Activated T-helper 1 cell treated with anti-CD3 and anti-CD28 coated beads, Interleukin-12 subunit alpha, Interleukin-12 subunit beta, Interleukin-2, Interleukin-4 antibody, amounts not matched to agents 30 ng/mL and 10 ng/mL and 1 ng/mL, durations not matched to agents 14 hours and 24 hours and 36 hours (primary cell): ENCODE data around the gene SCGN. TPM values are rescaled to one million over a fixed set of nuclear protein-coding genes. Genes with fewer than 3 reads are reported as not detected.

Experiments
- DNase-seq: peaks from one replicate; pipeline ENCODE4 v3.0.0; 2021; ENCODE audit warnings: low spot score
- H3K27ac Mint-ChIP-seq: one replicate; pipeline ENCODE4 v1.8.0; 2021; ENCODE audit warnings: mild to moderate bottlenecking, mixed read lengths
- H3K27me3 Mint-ChIP-seq: one replicate; pipeline ENCODE4 v1.8.0; 2022; ENCODE audit warnings: mild to moderate bottlenecking, moderate library complexity, mixed read lengths; ENCODE audit not compliant: insufficient read depth
- H3K36me3 Mint-ChIP-seq: one replicate; pipeline ENCODE4 v1.8.0; 2021; ENCODE audit warnings: low read depth, mixed read lengths
- H3K4me1 Mint-ChIP-seq: one replicate; pipeline ENCODE4 v1.8.0; 2021; ENCODE audit warnings: low read depth, mixed read lengths
- H3K4me3 Mint-ChIP-seq: one replicate; pipeline ENCODE4 v1.8.0; 2021; ENCODE audit warnings: mild to moderate bottlenecking, moderate library complexity, mixed read lengths
- H3K9me3 Mint-ChIP-seq: one replicate; pipeline ENCODE4 v1.8.0; 2021; ENCODE audit warnings: mixed read lengths
- intact Hi-C: fragments of 100-400 bp; cut with micrococcal nuclease; formaldehyde crosslinking; loops from one replicate; pipeline ENCODE4 v1.15.1; 2024
- total RNA-seq: library from RNA; stranded (reverse); gene quantifications from 2 replicates; pipeline ENCODE4 v1.2.3, GENCODE V29; 2022

Gene SCGN
- total RNA-seq, 1 donor from 2014 or later: not detected

DNA sequence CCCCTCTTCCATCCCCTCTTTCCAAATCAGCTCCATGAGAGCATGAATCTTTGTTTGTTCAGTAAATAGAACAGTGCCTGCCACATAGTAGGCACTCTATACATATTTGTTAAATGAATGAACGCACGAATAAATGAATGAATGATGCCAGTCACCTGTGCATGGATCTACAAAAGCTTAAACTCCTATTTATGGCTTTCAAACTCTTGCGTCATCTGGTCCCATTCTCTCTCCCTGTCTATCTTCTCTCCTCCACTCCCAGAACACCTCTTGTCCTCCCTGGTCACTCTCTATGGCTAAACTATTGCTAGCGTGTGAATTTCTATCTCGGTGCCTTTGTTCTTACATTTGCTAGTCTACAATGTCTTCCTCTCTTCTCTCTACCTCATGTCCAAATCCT, 24.8 kb downstream of the SCGN start:
- Mint-ChIP-seq H3K36me3 (no peaks in the 10 kb centered on the region), H3K27me3 (peaks cover 7% of the 10 kb centered on the region), H3K27ac (no peak overlapping the region), H3K4me3 (no peak overlapping the region), H3K9me3 (no peaks in the 10 kb centered on the region), H3K4me1 (no peaks in the 10 kb centered on the region)
- DNase-seq: no peak
- intact Hi-C loops: no loop called here

DNA sequence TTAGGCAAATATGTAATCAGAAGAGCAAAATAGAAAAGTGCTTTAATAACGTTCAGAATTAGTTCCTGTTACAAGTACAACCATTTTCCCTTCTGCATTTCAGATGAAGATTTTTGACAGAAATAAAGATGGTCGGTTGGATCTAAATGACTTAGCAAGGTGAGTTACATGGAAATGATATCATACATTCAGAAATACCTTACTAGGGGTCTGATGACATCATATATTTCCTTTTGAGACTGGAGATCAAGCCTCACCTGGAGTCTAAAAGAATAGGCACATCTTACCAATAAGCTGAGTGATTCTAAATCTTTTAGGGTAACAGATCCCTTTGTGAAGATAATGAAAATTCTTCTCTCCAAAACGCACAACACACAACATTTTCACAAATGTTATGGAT, 29.8 kb downstream of the SCGN start:
- Mint-ChIP-seq H3K4me1 (no peaks in the 10 kb centered on the region), H3K27me3 (peaks cover 8% of the 10 kb centered on the region), H3K9me3 (no peaks in the 10 kb centered on the region), H3K27ac (no peak overlapping the region), H3K4me3 (no peak overlapping the region), H3K36me3 (no peaks in the 10 kb centered on the region)
- DNase-seq: no peak
- intact Hi-C loops: no loop called here

DNA sequence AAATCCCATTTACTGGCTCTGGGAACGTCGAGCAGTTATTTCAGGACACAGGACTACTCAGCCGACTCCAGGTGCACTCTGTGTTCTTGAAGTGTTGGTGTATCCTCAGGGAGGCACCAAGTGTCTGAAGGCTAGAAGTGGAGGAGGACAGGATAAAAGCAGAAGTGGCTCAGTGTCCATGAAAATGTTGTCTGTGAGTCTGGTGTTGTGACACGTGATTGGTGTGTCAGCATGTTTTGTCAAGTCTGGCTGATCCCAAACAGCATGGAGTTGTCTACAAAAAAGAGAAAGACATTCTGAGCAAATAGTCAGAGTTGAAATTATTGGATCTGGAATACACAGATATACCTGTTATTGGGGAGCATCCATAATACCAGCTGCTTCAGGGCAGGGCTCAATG, 30.3 kb downstream of the SCGN start:
- no peaks in the 10 kb centered on the region for H3K9me3 Mint-ChIP-seq
- H3K36me3 Mint-ChIP-seq: no peaks in the 10 kb centered on the region
- intact Hi-C loops: no loop called here
- peaks cover 8% of the 10 kb centered on the region for H3K27me3 Mint-ChIP-seq
- no peaks in the 10 kb centered on the region for H3K4me1 Mint-ChIP-seq
- H3K4me3 Mint-ChIP-seq: no peak overlapping the region
- no peak for DNase-seq
- H3K27ac Mint-ChIP-seq: no peak overlapping the region

GRCh38 chr6:25684565-25684964, 32.5 kb downstream of the SCGN start:
- no peak for DNase-seq
- intact Hi-C loops: no loop called here
- no peaks in the 10 kb centered on the region for H3K4me1 Mint-ChIP-seq
- no peak overlapping the region for H3K27ac Mint-ChIP-seq
- no peaks in the 10 kb centered on the region for H3K36me3 Mint-ChIP-seq
- peaks cover 15% of the 10 kb centered on the region for H3K27me3 Mint-ChIP-seq
- no peak overlapping the region for H3K4me3 Mint-ChIP-seq
- H3K9me3 Mint-ChIP-seq: no peaks in the 10 kb centered on the region

DNA sequence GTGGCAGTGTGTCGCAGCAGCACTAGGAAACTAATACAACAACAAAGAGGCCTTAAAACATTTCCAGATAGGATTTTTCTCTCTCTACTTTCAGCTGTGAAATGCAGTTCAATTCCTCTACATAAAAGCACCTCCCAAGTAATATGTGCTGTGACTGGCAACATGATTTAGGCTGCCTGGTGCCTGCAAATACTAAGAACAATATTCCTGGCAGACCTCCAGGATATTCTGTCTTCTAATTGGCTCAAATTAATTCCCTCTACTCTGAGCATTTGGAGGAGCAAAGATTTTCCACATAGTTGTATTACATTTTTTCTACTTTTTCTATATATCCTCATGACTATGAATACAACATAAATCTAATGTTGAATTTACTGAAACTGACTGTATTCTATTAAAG, 33.2 kb downstream of the SCGN start:
- intact Hi-C loops: no loop called here
- DNase-seq: no peak
- no peaks in the 10 kb centered on the region for H3K4me1 Mint-ChIP-seq
- peaks cover 20% of the 10 kb centered on the region for H3K27me3 Mint-ChIP-seq
- H3K27ac Mint-ChIP-seq: no peak overlapping the region
- H3K4me3 Mint-ChIP-seq: no peak overlapping the region
- H3K36me3 Mint-ChIP-seq: no peaks in the 10 kb centered on the region
- H3K9me3 Mint-ChIP-seq: no peaks in the 10 kb centered on the region

GRCh38 chr6:25685896-25686295, 33.9 kb downstream of the SCGN start:
- DNase-seq: no peak
- H3K4me1 Mint-ChIP-seq: no peaks in the 10 kb centered on the region
- intact Hi-C loops: no loop called here
- no peak overlapping the region for H3K27ac Mint-ChIP-seq
- no peak overlapping the region for H3K4me3 Mint-ChIP-seq
- no peaks in the 10 kb centered on the region for H3K9me3 Mint-ChIP-seq
- peaks cover 21% of the 10 kb centered on the region for H3K27me3 Mint-ChIP-seq
- no peaks in the 10 kb centered on the region for H3K36me3 Mint-ChIP-seq

- no peaks in the 10 kb centered on the region for H3K36me3 Mint-ChIP-seq
- peaks cover 28% of the 10 kb centered on the region for H3K27me3 Mint-ChIP-seq
- H3K4me3 Mint-ChIP-seq: no peak overlapping the region
- H3K27ac Mint-ChIP-seq: no peak overlapping the region
- no peaks in the 10 kb centered on the region for H3K4me1 Mint-ChIP-seq
- intact Hi-C loops: no loop called here
- DNase-seq: no peak
- H3K9me3 Mint-ChIP-seq: no peaks in the 10 kb centered on the region
Observed at GRCh38 chr6:25686856-25687255, 34.8 kb downstream of the SCGN start.

GRCh38 chr6:25689966-25690365, 38.0 kb downstream of the SCGN start:
- no peak for DNase-seq
- H3K4me1 Mint-ChIP-seq: no peaks in the 10 kb centered on the region

GRCh38 chr6:25691894-25692293, 39.9 kb downstream of the SCGN start:
- no peak for DNase-seq
- intact Hi-C loops: no loop called here
- H3K9me3 Mint-ChIP-seq: no peaks in the 10 kb centered on the region
- no peak overlapping the region for H3K4me3 Mint-ChIP-seq
- no peak overlapping the region for H3K27ac Mint-ChIP-seq
- H3K27me3 Mint-ChIP-seq: peaks cover 38% of the 10 kb centered on the region
- H3K4me1 Mint-ChIP-seq: no peaks in the 10 kb centered on the region
- H3K36me3 Mint-ChIP-seq: no peaks in the 10 kb centered on the region

More at GRCh38 chr6:25689966-25690365, 38.0 kb downstream of the SCGN start:
- intact Hi-C loops: no loop called here
- Mint-ChIP-seq H3K27me3 (peaks cover 30% of the 10 kb centered on the region), H3K36me3 (no peaks in the 10 kb centered on the region), H3K9me3 (no peaks in the 10 kb centered on the region), H3K27ac (no peak overlapping the region), H3K4me3 (no peak overlapping the region)

- intact Hi-C loops: no loop called here
- Mint-ChIP-seq H3K4me1 (no peaks in the 10 kb centered on the region), H3K36me3 (no peaks in the 10 kb centered on the region), H3K27ac (no peak overlapping the region), H3K4me3 (no peak overlapping the region), H3K9me3 (no peaks in the 10 kb centered on the region), H3K27me3 (peaks cover 37% of the 10 kb centered on the region)
- DNase-seq: no peak
Observed at GRCh38 chr6:25692472-25692871, 40.5 kb downstream of the SCGN start.

DNA sequence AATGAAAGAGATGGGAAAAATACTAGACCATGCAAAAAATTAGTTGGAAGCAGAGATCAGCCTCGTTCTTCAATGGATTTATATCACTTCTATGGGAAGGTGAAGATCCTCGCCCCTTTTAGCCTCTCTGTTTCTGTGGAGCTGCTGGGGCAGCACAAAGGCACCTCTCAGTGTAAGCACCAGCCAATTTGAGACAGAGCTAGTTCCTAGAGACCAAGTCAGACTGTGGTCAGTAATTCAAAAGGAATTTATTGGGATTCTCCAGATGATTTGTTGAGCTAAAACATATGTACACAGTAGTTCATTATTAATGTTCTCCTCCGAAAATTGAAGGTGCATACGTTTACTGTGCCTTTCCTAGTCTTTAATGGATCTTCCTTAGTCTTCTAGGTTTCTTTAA, 42.4 kb downstream of the SCGN start:
- Mint-ChIP-seq H3K36me3 (no peaks in the 10 kb centered on the region), H3K27me3 (peaks cover 30% of the 10 kb centered on the region), H3K4me1 (no peaks in the 10 kb centered on the region), H3K27ac (no peak overlapping the region), H3K9me3 (no peaks in the 10 kb centered on the region), H3K4me3 (no peak overlapping the region)
- intact Hi-C loops: no loop called here
- DNase-seq: no peak

DNA sequence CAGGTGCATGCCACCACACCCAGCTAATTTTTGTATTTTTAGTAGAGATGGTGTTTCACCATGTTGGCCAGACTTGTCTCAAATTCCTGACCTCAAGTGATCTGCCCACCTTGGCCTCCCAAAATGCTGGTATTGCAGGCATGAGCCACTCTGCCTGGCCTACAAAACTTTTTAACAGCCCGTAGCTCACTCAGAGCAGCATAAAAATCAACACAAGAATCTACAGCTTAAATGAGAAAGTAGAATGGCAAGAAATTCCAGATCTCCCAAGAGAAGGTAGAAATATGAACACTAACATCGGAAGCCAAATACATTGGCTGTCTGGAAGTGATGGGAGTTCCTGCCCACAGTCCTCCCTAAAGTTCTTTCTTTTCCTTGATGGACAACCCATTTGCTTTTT, 43.7 kb downstream of the SCGN start:
- no peak for DNase-seq
- no peak overlapping the region for H3K27ac Mint-ChIP-seq
- H3K27me3 Mint-ChIP-seq: peaks cover 22% of the 10 kb centered on the region
- H3K36me3 Mint-ChIP-seq: no peaks in the 10 kb centered on the region
- H3K4me1 Mint-ChIP-seq: no peaks in the 10 kb centered on the region
- intact Hi-C loops: no loop called here
- H3K9me3 Mint-ChIP-seq: no peaks in the 10 kb centered on the region
- no peak overlapping the region for H3K4me3 Mint-ChIP-seq

DNA sequence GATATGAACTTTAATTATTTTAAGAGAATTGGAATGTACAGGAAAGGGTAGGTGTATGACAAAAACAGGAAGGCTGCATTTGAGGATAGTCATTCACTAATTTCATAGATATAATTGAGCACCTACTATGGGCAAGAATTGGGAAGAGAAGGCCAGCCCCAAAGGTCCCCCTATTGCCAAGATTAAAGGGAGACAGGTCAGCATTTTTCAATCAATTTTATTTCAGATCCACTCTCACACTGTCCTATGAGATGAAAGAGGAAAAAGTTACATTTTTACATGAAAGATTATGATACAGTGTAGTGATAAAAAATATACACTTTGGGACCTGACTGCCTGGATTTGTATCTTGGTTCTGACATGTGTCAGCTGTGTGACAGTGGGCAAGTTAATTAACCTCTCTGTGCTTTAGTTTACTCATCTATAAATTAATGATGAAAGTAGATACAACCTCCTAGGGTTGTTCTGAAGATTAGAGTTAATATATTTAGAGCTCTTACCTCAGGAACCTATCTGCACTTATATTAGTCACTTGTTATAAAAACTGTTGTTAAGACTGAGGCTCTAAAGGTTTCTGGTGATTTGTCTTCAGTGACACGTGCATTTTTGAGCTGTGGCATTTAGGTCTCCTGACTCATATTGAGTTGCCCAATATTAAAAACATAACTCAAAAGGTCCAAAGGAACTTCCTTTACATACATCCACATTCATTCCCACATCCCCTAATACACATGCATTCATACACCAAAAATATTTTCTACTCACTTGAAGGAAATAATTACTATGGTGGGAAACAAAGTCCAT, 45.7 kb downstream of the SCGN start:
- no peak overlapping the region for H3K27ac Mint-ChIP-seq
- H3K36me3 Mint-ChIP-seq: no peaks in the 10 kb centered on the region
- peaks cover 12% of the 10 kb centered on the region for H3K27me3 Mint-ChIP-seq
- no peaks in the 10 kb centered on the region for H3K4me1 Mint-ChIP-seq
- H3K4me3 Mint-ChIP-seq: no peak overlapping the region
- no peaks in the 10 kb centered on the region for H3K9me3 Mint-ChIP-seq
- intact Hi-C loops: no loop called here
- no peak for DNase-seq

GRCh38 chr6:25698631-25699030, 46.6 kb downstream of the SCGN start:
- H3K4me3 Mint-ChIP-seq: no peak overlapping the region
- peaks cover 12% of the 10 kb centered on the region for H3K27me3 Mint-ChIP-seq
- intact Hi-C loops: no loop called here
- H3K27ac Mint-ChIP-seq: no peak overlapping the region
- H3K9me3 Mint-ChIP-seq: no peaks in the 10 kb centered on the region
- no peak for DNase-seq
- H3K4me1 Mint-ChIP-seq: no peaks in the 10 kb centered on the region
- H3K36me3 Mint-ChIP-seq: no peaks in the 10 kb centered on the region
